ENCODE measurements around the gene XRCC4. TPM values are rescaled to one million over a fixed set of nuclear protein-coding genes. Genes with fewer than 3 reads are reported as not detected.

The XRCC4 gene
- total RNA-seq, 1 donor from 2014 or later: 5.5 TPM

- Mint-ChIP-seq H3K27ac (ENCODE audit: unreplicated experiment) (peak overlapping the region; percentile 55), H3K4me3 (ENCODE audit: unreplicated experiment) (no peak overlapping the region), H3K4me1 (ENCODE audit: low read depth) (peaks cover 85% of the 10 kb centered on the region), H3K36me3 (ENCODE audit: low read depth) (peaks cover 2% of the 10 kb centered on the region), H3K9me3 (ENCODE audit: low read depth) (no peaks in the 10 kb centered on the region), H3K27me3 (ENCODE audit: low read depth) (no peaks in the 10 kb centered on the region)
- TF ChIP-seq CTCF (IDR thresholded peaks at IDR 0.05): no peak
- DNase-seq (ENCODE audit: low spot score): no peak
Observed at GRCh38 chr5:83071286-83072051, 5.9 kb upstream of the XRCC4 start.

GRCh38 chr5:83072966-83073365, 4.4 kb upstream of the XRCC4 start:
- Mint-ChIP-seq H3K36me3 (ENCODE audit: low read depth) (peaks cover 2% of the 10 kb centered on the region), H3K4me3 (ENCODE audit: unreplicated experiment) (no peak overlapping the region), H3K9me3 (ENCODE audit: low read depth) (no peaks in the 10 kb centered on the region), H3K4me1 (ENCODE audit: low read depth) (peaks cover 81% of the 10 kb centered on the region), H3K27ac (ENCODE audit: unreplicated experiment) (peak overlapping the region; percentile 13), H3K27me3 (ENCODE audit: low read depth) (no peaks in the 10 kb centered on the region)
- DNase-seq (ENCODE audit: low spot score): no peak
- TF ChIP-seq CTCF (IDR thresholded peaks at IDR 0.05): no peak

- H3K9me3 Mint-ChIP-seq (ENCODE audit: low read depth): no peaks in the 10 kb centered on the region
- no peak for TF ChIP-seq CTCF (IDR thresholded peaks at IDR 0.05)
- no peaks in the 10 kb centered on the region for H3K27me3 Mint-ChIP-seq (ENCODE audit: low read depth)
- DNase-seq (ENCODE audit: low spot score): no peak
- peaks cover 45% of the 10 kb centered on the region for H3K4me1 Mint-ChIP-seq (ENCODE audit: low read depth)
- H3K27ac Mint-ChIP-seq (ENCODE audit: unreplicated experiment): peak overlapping the region; percentile 98
- peak overlapping the region; percentile 95 for H3K4me3 Mint-ChIP-seq (ENCODE audit: unreplicated experiment)
- H3K36me3 Mint-ChIP-seq (ENCODE audit: low read depth): peaks cover 2% of the 10 kb centered on the region
Observed at GRCh38 chr5:83077662-83078261, 415 bp downstream of the XRCC4 start.

GRCh38 chr5:83082750-83083149, 5.4 kb downstream of the XRCC4 start:
- Mint-ChIP-seq H3K27ac (ENCODE audit: unreplicated experiment) (no peak overlapping the region), H3K4me3 (ENCODE audit: unreplicated experiment) (no peak overlapping the region), H3K9me3 (ENCODE audit: low read depth) (no peaks in the 10 kb centered on the region), H3K27me3 (ENCODE audit: low read depth) (no peaks in the 10 kb centered on the region), H3K36me3 (ENCODE audit: low read depth) (no peaks in the 10 kb centered on the region), H3K4me1 (ENCODE audit: low read depth) (peaks cover 10% of the 10 kb centered on the region)
- no peak for TF ChIP-seq CTCF (IDR thresholded peaks at IDR 0.05)
- no peak for DNase-seq (ENCODE audit: low spot score)

- no peak for TF ChIP-seq CTCF (IDR thresholded peaks at IDR 0.05)
- Mint-ChIP-seq H3K27me3 (ENCODE audit: low read depth) (no peaks in the 10 kb centered on the region), H3K9me3 (ENCODE audit: low read depth) (no peaks in the 10 kb centered on the region)
Observed at GRCh38 chr5:83084336-83084735, 7.0 kb downstream of the XRCC4 start.

More at GRCh38 chr5:83084336-83084735, 7.0 kb downstream of the XRCC4 start:
- Mint-ChIP-seq H3K36me3 (ENCODE audit: low read depth) (no peaks in the 10 kb centered on the region), H3K4me3 (ENCODE audit: unreplicated experiment) (no peak overlapping the region), H3K27ac (ENCODE audit: unreplicated experiment) (no peak overlapping the region), H3K4me1 (ENCODE audit: low read depth) (no peaks in the 10 kb centered on the region)
- DNase-seq (ENCODE audit: low spot score): no peak
